ENCODE measurements around the gene RPL21.

DNA sequence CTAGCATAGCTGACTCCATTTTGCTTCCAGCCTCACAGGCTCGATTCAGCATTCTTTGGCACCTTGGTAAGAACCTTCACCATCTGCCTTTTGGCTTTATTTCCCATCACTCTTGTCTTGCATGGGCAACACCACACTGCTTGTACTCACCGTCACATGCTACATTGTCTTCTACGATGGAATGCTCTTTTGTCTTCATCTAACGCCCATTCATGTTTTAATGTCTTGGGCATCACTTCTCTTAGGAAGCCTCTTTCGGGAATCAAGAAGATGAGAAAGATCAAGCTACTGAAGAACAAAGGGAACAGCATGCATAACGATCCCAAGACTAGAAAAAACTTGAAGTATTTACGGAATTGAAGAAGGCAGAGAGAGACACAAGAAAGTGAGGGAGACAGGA, 5.7 kb upstream of the RPL21 start:
- TF ChIP-seq CTCF (IDR thresholded peaks at IDR 0.05): no peak
- TF ChIP-seq EP300 (IDR thresholded peaks at IDR 0.05; ENCODE audit: low read depth): no peak
- TF ChIP-seq POLR2A (IDR thresholded peaks at IDR 0.05): no peak
- no peak for TF ChIP-seq POLR2AphosphoS5 (IDR thresholded peaks at IDR 0.05)

Data from transverse colon (tissue), 4 donors.